Left lung (tissue), 10 donors: Measurements from ENCODE around the gene TUBAL3. TPM values are rescaled to one million over a fixed set of nuclear protein-coding genes. Genes with fewer than 3 reads are reported as not detected.

Experiments
- ATAC-seq: fragments of 200-7000 bp; cut with Tn5 transposase; one replicate; pipeline ENCODE4 v1.9.1; 2020; ENCODE audit warnings: moderate library complexity
- DNase-seq, 4 donors: peaks; one replicate each; pipeline ENCODE4 v3.0.0-alpha.2; 2013 to 2020
- H3K27ac ChIP-seq, 2 donors: fragments of 200-600 bp; sonication (generic) in 1 of 2; one replicate each; pipeline versions ENCODE4 v1.5.0 to v1.8.0; 2020 to 2021
- H3K27me3 ChIP-seq, 2 donors: fragments of 200-600 bp; sonication (generic) in 1 of 2; one replicate each; pipeline versions ENCODE4 v1.5.0 to v1.8.0; 2020 to 2021
- H3K36me3 ChIP-seq, 2 donors: fragments of 200-600 bp; sonication (generic) in 1 of 2; one replicate each; pipeline versions ENCODE4 v1.5.0 to v1.8.0; 2020 to 2021
- H3K4me1 ChIP-seq, 2 donors: fragments of 200-600 bp; one replicate each; pipeline ENCODE4 v1.8.0; 2021
- H3K4me3 ChIP-seq, 2 donors: fragments of 200-600 bp; sonication (generic) in 1 of 2; one replicate each; pipeline versions ENCODE4 v1.5.0 to v1.8.0; 2020 to 2021; ENCODE audit warnings: mild to moderate bottlenecking in 1 of 2
- H3K9me3 ChIP-seq, 2 donors: fragments of 200-600 bp; sonication (generic) in 1 of 2; one replicate each; pipeline versions ENCODE4 v1.5.0 to v1.8.0; 2020 to 2021
- intact Hi-C, 2 donors: fragments of 100-400 bp; cut with DNase I; formaldehyde crosslinking; loops; one replicate each; pipeline versions ENCODE4 v1.11.2 to v1.14.2; 2022
- polyA plus RNA-seq, 6 donors: library from polyadenylated mRNA; unstranded; fragments of 120-200 nt; gene quantifications; one replicate each; pipeline ENCODE4 v1.2.1, GENCODE V29; 2013; ENCODE audit not compliant: insufficient read length in 6 of 6
- total RNA-seq, 2 donors: library from RNA; stranded (reverse); fragmentation: NEBNext Ultra II Directional; extraction: Animal tissue kit (Norgen Biotek cat#: 25700); gene quantifications; one replicate each; pipeline ENCODE4 v1.2.1, GENCODE V29; 2021
- TF ChIP-seq, protein P1 (sequence below), 2 donors: fragments of 200-600 bp; sonication (generic) in 1 of 2; IDR thresholded peaks; one replicate each; pipeline versions ENCODE4 v1.5.0 to v1.8.0; 2021; ENCODE audit warnings: antibody characterized with exemption in 2 of 2
- donor health status: DM: no; HTN: yes; CAD: no.
- donor health status: DM: no; HTN: no; CAD: no.

Gene TUBAL3
- total and polyA plus RNA-seq, 8 donors, result 0.10 to 0.11 TPM; not detected in 6

GRCh38 chr10:5370493-5371352 is 33.9 kb downstream of the TUBAL3 start:
- DNase-seq, result no peak
- ATAC-seq, result no peak
- H3K27me3 ChIP-seq, result no peaks in the 10 kb centered on the region
- H3K4me1 ChIP-seq, result no peaks in the 10 kb centered on the region
- no peaks in the 10 kb centered on the region for H3K36me3 ChIP-seq
- intact Hi-C loops, result no loop called here
- TF ChIP-seq, protein P1, sequence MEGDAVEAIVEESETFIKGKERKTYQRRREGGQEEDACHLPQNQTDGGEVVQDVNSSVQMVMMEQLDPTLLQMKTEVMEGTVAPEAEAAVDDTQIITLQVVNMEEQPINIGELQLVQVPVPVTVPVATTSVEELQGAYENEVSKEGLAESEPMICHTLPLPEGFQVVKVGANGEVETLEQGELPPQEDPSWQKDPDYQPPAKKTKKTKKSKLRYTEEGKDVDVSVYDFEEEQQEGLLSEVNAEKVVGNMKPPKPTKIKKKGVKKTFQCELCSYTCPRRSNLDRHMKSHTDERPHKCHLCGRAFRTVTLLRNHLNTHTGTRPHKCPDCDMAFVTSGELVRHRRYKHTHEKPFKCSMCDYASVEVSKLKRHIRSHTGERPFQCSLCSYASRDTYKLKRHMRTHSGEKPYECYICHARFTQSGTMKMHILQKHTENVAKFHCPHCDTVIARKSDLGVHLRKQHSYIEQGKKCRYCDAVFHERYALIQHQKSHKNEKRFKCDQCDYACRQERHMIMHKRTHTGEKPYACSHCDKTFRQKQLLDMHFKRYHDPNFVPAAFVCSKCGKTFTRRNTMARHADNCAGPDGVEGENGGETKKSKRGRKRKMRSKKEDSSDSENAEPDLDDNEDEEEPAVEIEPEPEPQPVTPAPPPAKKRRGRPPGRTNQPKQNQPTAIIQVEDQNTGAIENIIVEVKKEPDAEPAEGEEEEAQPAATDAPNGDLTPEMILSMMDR (IDR thresholded peaks at IDR 0.05), result no peak
- no peaks in the 10 kb centered on the region for H3K9me3 ChIP-seq
- no peak overlapping the region for H3K27ac ChIP-seq
- no peak overlapping the region for H3K4me3 ChIP-seq

- Histone ChIP-seq H3K4me1 (no peaks in the 10 kb centered on the region), H3K4me3 (no peak overlapping the region), H3K27me3 (peaks cover 0 to 9% of the 10 kb centered on the region in 2 donors), H3K9me3 (no peaks in the 10 kb centered on the region), H3K27ac (no peak overlapping the region), H3K36me3 (no peaks in the 10 kb centered on the region)
- TF ChIP-seq, protein P1 (IDR thresholded peaks at IDR 0.05), result no peak
- DNase-seq (no peak), ATAC-seq (no peak)
- intact Hi-C loops, result no loop called here
These were observed 35.1 kb downstream of the TUBAL3 start for GRCh38 chr10:5369362-5370158.

DNA sequence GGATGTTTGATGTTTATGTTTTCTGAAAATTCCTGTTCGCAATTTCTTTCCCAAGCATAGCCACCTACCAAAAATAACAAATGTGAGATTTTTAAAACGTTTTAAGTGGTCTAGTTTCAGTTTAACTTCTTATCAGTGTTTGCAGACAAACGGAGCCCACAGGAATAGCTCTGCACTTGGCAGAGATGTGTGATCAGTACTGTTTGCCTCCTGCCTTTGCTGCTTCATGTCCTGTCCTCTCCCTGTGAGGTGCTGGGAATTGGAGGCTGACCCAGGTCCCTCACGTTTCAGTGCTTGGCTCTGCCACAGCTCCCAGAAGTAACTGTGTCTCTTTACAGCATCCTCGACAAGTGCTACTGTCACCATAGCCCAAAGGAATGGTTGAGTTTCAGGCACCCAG is 38.7 kb downstream of the TUBAL3 start:
- Histone ChIP-seq H3K4me1 (no peaks in the 10 kb centered on the region), H3K4me3 (no peak overlapping the region), H3K36me3 (no peaks in the 10 kb centered on the region), H3K27me3 (peaks cover 0 to 31% of the 10 kb centered on the region in 2 donors), H3K9me3 (no peaks in the 10 kb centered on the region), H3K27ac (no peak overlapping the region)
- DNase-seq (no peak), ATAC-seq (peak; percentile 12)
- intact Hi-C loops, result no loop called here
- TF ChIP-seq, protein P1 (IDR thresholded peaks at IDR 0.05), result no peak

DNA sequence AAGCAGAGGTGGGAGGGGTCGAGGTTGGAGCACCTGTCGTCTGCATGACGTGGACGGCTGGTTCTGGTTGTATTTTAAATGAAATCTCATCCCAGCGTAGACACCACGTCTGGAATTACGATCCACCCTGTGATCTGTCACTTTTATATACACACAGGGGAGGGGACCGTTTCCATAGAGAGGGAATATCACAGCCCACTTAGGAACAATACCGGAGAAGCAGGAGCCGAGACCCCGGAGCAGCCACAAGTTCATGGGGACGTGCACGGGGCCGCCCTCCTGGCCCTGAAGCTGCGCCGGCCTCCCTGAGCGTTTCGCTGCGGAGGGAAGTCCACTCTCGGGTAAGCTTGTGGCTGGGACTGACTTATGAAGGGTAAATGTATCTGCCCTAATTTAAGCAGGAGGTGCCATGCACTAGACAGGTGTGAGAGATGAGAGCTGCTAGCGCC is 39.7 kb downstream of the TUBAL3 start, which contains the start of gene UCN3:
TSS of gene UCN3 (plus strand) at position 77 of the 449 bp plus-strand sequence. CDS start 8,755 bp downstream, outside the sequence.
- TF ChIP-seq, protein P1 (IDR thresholded peaks at IDR 0.05), result no peak
- intact Hi-C loops, result no loop called here
- Histone ChIP-seq H3K4me3 (no peak within 1 kb of the TSS), H3K4me1 (no peaks in the 10 kb centered on the region), H3K27me3 (peaks cover 0 to 31% of the 10 kb centered on the region in 2 donors), H3K36me3 (no peaks in the 10 kb centered on the region), H3K27ac (no peak within 1 kb of the TSS), H3K9me3 (no peaks in the 10 kb centered on the region)
- DNase-seq, result no peak
- ATAC-seq, result peak; percentile 60

DNA sequence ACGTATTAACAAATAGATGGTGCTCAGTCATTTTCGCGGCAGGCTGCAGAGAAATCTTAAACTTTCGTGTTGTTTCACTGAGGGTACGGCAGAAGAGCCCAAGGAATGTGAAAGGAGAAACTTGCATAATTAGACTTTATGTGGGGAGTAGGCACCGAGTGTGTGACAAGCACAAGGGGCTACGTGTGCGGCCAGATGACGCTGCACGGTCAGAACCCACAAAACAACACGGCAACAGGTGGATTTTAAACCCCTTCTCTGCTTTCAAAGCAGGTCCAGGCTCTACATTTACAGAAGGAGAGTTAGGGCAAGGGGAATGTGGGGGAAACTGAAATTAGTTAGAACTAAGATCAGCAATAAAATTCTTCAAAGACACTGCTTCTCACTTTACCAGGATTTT is 40.3 kb downstream of the TUBAL3 start:
- TF ChIP-seq, protein P1 (IDR thresholded peaks at IDR 0.05), result no peak
- Histone ChIP-seq H3K9me3 (no peaks in the 10 kb centered on the region), H3K27ac (no peak overlapping the region), H3K27me3 (peaks cover 0 to 31% of the 10 kb centered on the region in 2 donors), H3K36me3 (no peaks in the 10 kb centered on the region), H3K4me3 (no peak overlapping the region), H3K4me1 (no peaks in the 10 kb centered on the region)
- ATAC-seq (peak; percentile 14), DNase-seq (no peak)
- intact Hi-C loops, result no loop called here
